ENCODE data around the gene PALD1. TPM values are rescaled to one million over a fixed set of nuclear protein-coding genes. Genes with fewer than 3 reads are reported as not detected.

PALD1 gene
- total RNA-seq, 2 experiments from 2014 or later = 0.36 to 0.44 TPM

GRCh38 chr10:70518695-70519094 is 40.1 kb downstream of the PALD1 start:
- no peak for DNase-seq
- Histone ChIP-seq H3K4me1 (ENCODE audit: insufficient read depth, low read length) (no peaks in the 10 kb centered on the region), H3K9me3 (ENCODE audit: control insufficient read depth in 1 of 2, insufficient read depth in 1 of 2, low read length in 2 of 2) (no peaks in the 10 kb centered on the region), H3K27ac (ENCODE audit: low read depth in 1 of 2, low read length in 2 of 2) (no peak overlapping the region), H3K4me3 (ENCODE audit: low read length) (no peak overlapping the region), H3K27me3 (ENCODE audit: control insufficient read depth in 1 of 2, insufficient read depth in 2 of 2, low read length in 2 of 2) (no peaks in the 10 kb centered on the region), H3K36me3 (ENCODE audit: insufficient read depth, low read length) (no peaks in the 10 kb centered on the region)
- Mint-ChIP-seq H3K4me1 (ENCODE audit: low read depth) (no peaks in the 10 kb centered on the region), H3K4me3 (no peak overlapping the region), H3K27me3 (no peaks in the 10 kb centered on the region), H3K27ac (no peak overlapping the region), H3K9me3 (no peaks in the 10 kb centered on the region), H3K36me3 (ENCODE audit: low read depth) (no peaks in the 10 kb centered on the region)
- ATAC-seq (ENCODE audit: poor library complexity) = no peak
- TF ChIP-seq, protein P1, sequence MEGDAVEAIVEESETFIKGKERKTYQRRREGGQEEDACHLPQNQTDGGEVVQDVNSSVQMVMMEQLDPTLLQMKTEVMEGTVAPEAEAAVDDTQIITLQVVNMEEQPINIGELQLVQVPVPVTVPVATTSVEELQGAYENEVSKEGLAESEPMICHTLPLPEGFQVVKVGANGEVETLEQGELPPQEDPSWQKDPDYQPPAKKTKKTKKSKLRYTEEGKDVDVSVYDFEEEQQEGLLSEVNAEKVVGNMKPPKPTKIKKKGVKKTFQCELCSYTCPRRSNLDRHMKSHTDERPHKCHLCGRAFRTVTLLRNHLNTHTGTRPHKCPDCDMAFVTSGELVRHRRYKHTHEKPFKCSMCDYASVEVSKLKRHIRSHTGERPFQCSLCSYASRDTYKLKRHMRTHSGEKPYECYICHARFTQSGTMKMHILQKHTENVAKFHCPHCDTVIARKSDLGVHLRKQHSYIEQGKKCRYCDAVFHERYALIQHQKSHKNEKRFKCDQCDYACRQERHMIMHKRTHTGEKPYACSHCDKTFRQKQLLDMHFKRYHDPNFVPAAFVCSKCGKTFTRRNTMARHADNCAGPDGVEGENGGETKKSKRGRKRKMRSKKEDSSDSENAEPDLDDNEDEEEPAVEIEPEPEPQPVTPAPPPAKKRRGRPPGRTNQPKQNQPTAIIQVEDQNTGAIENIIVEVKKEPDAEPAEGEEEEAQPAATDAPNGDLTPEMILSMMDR (IDR thresholded peaks at IDR 0.05) = no peak
- ChIA-PET CTCF (no interaction called here), POLR2A (no interaction called here)
- intact Hi-C loops (cut with DNase I, micrococcal nuclease) = no loop called here

GRCh38 chr10:70523057-70523456 is 44.5 kb downstream of the PALD1 start:
- H3K36me3 Mint-ChIP-seq (ENCODE audit: low read depth) = no peaks in the 10 kb centered on the region
- no peak overlapping the region for H3K4me3 Mint-ChIP-seq
- Histone ChIP-seq H3K27ac (ENCODE audit: low read depth in 1 of 2, low read length in 2 of 2) (no peak overlapping the region), H3K4me1 (ENCODE audit: insufficient read depth, low read length) (no peaks in the 10 kb centered on the region), H3K36me3 (ENCODE audit: insufficient read depth, low read length) (no peaks in the 10 kb centered on the region), H3K9me3 (ENCODE audit: control insufficient read depth in 1 of 2, insufficient read depth in 1 of 2, low read length in 2 of 2) (no peaks in the 10 kb centered on the region), H3K27me3 (ENCODE audit: control insufficient read depth in 1 of 2, insufficient read depth in 2 of 2, low read length in 2 of 2) (no peaks in the 10 kb centered on the region), H3K4me3 (ENCODE audit: low read length) (no peak overlapping the region)
- DNase-seq (no peak), ATAC-seq (ENCODE audit: poor library complexity) (no peak)
- POLR2A ChIA-PET = no interaction called here
- H3K9me3 Mint-ChIP-seq = no peaks in the 10 kb centered on the region
- no peak overlapping the region for H3K27ac Mint-ChIP-seq
- H3K27me3 Mint-ChIP-seq = no peaks in the 10 kb centered on the region
- intact Hi-C loops (cut with DNase I, micrococcal nuclease) = no loop called here
- TF ChIP-seq, protein P1 (IDR thresholded peaks at IDR 0.05) = no peak
- no peaks in the 10 kb centered on the region for H3K4me1 Mint-ChIP-seq (ENCODE audit: low read depth)
- CTCF ChIA-PET = no interaction called here

GRCh38 chr10:70523549-70523948 is 45.0 kb downstream of the PALD1 start:
- intact Hi-C loops (cut with DNase I, micrococcal nuclease) = no loop called here
- H3K9me3 ChIP-seq (ENCODE audit: control insufficient read depth in 1 of 2, insufficient read depth in 1 of 2, low read length in 2 of 2) = no peaks in the 10 kb centered on the region
- no peaks in the 10 kb centered on the region for H3K4me1 ChIP-seq (ENCODE audit: insufficient read depth, low read length)
- H3K4me3 ChIP-seq (ENCODE audit: low read length) = no peak overlapping the region
- Mint-ChIP-seq H3K4me1 (ENCODE audit: low read depth) (no peaks in the 10 kb centered on the region), H3K27ac (no peak overlapping the region), H3K9me3 (no peaks in the 10 kb centered on the region), H3K27me3 (no peaks in the 10 kb centered on the region), H3K36me3 (ENCODE audit: low read depth) (no peaks in the 10 kb centered on the region), H3K4me3 (no peak overlapping the region)
- TF ChIP-seq, protein P1 (IDR thresholded peaks at IDR 0.05) = no peak
- no peaks in the 10 kb centered on the region for H3K36me3 ChIP-seq (ENCODE audit: insufficient read depth, low read length)
- ChIA-PET POLR2A (no interaction called here), CTCF (no interaction called here)
- DNase-seq = no peak
- no peak overlapping the region for H3K27ac ChIP-seq (ENCODE audit: low read depth in 1 of 2, low read length in 2 of 2)
- ATAC-seq (ENCODE audit: poor library complexity) = no peak
- H3K27me3 ChIP-seq (ENCODE audit: control insufficient read depth in 1 of 2, insufficient read depth in 2 of 2, low read length in 2 of 2) = no peaks in the 10 kb centered on the region

Measured in CD4-positive, alpha-beta T cell (primary cell).